SU-DHL-6 (cell line): ENCODE measurements around the gene RIMBP2.

ENCODE experiments used
- H2AFZ ChIP-seq: fragments of 200-600 bp; sonication (generic); 2 replicates; pipeline ENCODE4 v1.6.1; 2014; ENCODE audit warnings: low read depth, mild to moderate bottlenecking, moderate library complexity, mixed read lengths, antibody characterized with exemption, low read length; ENCODE audit not compliant: severe bottlenecking
- H3F3A ChIP-seq: fragments of 200-600 bp; shearing (Covaris generic); 2 replicates; pipeline ENCODE4 v1.6.0; 2016; ENCODE audit warnings: antibody characterized with exemption, mild to moderate bottlenecking; ENCODE audit not compliant: insufficient read depth
- H3K27ac ChIP-seq: fragments of 200-600 bp; sonication (generic); 2 replicates; pipeline ENCODE4 v1.5.1; 2016; ENCODE audit warnings: low read depth, mild to moderate bottlenecking, low read length, moderate library complexity, mixed read lengths
- H3K27me3 ChIP-seq: fragments of 200-600 bp; sonication (generic), shearing (Covaris generic); 2 replicates; pipeline ENCODE4 v1.6.0; 2014; ENCODE audit warnings: mild to moderate bottlenecking, low read length
- H3K36me3 ChIP-seq: fragments of 200-600 bp; sonication (generic); 2 replicates; pipeline ENCODE4 v1.6.1; 2014; ENCODE audit warnings: mild to moderate bottlenecking, low read length, mixed read lengths
- H3K4me2 ChIP-seq: fragments of 300-600, 200-600 bp; shearing (Covaris generic), sonication (generic); 2 replicates; pipeline ENCODE4 v1.6.0; 2014; ENCODE audit warnings: low read length, low read depth, mild to moderate bottlenecking; ENCODE audit not compliant: poor library complexity, severe bottlenecking
- H3K4me3 ChIP-seq: fragments of 200-600 bp; sonication (generic); 2 replicates; pipeline ENCODE4 v1.5.1; 2014; ENCODE audit warnings: antibody characterized with exemption, low read length, mild to moderate bottlenecking, mixed read lengths; ENCODE audit not compliant: insufficient read depth, poor library complexity, severe bottlenecking
- H3K79me2 ChIP-seq: fragments of 200-600 bp; sonication (generic); 2 replicates; pipeline ENCODE4 v1.6.1; 2014; ENCODE audit warnings: mild to moderate bottlenecking, low read length, moderate library complexity; ENCODE audit not compliant: insufficient read depth
- H3K9ac ChIP-seq: fragments of 200-600 bp; sonication (generic); 2 replicates; pipeline ENCODE4 v1.7.0; 2014; ENCODE audit warnings: mild to moderate bottlenecking, low read length
- H3K9me2 ChIP-seq: fragments of 200-600 bp; sonication (generic); replicated peaks from 2 replicates; pipeline ENCODE4 v1.6.1; 2014; ENCODE audit warnings: low read length; ENCODE audit not compliant: insufficient read depth
- H3K9me3 ChIP-seq: fragments of 200-600 bp; sonication (generic); 2 replicates; pipeline ENCODE4 v1.6.1; 2014; ENCODE audit warnings: low read length, mixed read lengths; ENCODE audit not compliant: insufficient read depth
- H4K20me1 ChIP-seq: fragments of 200-600 bp; sonication (generic); 2 replicates; pipeline ENCODE4 v1.6.1; 2014; ENCODE audit warnings: low read depth, mild to moderate bottlenecking, antibody characterized with exemption, low read length, moderate library complexity, mixed read lengths
- EZH2phosphoT487 ChIP-seq: fragments of 200-600 bp; sonication (generic), shearing (Covaris generic); conservative IDR thresholded peaks from 2 replicates; pipeline ENCODE4 v1.6.1; 2018; ENCODE audit warnings: mild to moderate bottlenecking, antibody characterized with exemption, low read length, moderate library complexity, mixed read lengths
- TF ChIP-seq, protein P1 (sequence below): fragments of 200-600 bp; sonication (generic); IDR thresholded peaks from one replicate; pipeline ENCODE4 v1.5.1; 2017; ENCODE audit warnings: antibody characterized with exemption, mild to moderate bottlenecking, low read length, moderate library complexity; ENCODE audit not compliant: insufficient read depth, poor library complexity, severe bottlenecking

RIMBP2 gene

DNA sequence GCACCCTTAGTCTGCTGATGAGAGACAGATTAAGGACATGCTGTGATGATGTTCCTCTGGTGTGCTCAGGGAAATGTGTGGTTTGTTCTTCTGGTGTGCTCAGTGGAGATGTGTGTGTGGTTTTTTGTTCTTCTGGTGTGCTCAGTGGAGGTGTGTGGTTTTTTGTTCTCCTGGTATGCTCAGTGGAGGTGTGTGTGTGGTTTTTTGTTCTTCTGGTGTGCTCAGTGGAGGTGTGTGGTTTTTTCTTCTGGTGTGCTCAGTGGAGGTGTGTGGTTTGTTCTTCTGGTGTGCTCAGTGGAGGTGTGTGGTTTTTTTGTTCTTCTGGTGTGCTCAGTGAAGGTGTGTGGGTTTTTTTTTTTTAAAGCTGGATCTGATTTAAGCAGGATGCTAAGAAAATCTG lies 363.0 kb downstream of the RIMBP2 start:
- no peak overlapping the region for H3K9ac ChIP-seq
- no peaks in the 10 kb centered on the region for H3K27me3 ChIP-seq
- H3K9me3 ChIP-seq: no peaks in the 10 kb centered on the region
- TF ChIP-seq, protein P1, sequence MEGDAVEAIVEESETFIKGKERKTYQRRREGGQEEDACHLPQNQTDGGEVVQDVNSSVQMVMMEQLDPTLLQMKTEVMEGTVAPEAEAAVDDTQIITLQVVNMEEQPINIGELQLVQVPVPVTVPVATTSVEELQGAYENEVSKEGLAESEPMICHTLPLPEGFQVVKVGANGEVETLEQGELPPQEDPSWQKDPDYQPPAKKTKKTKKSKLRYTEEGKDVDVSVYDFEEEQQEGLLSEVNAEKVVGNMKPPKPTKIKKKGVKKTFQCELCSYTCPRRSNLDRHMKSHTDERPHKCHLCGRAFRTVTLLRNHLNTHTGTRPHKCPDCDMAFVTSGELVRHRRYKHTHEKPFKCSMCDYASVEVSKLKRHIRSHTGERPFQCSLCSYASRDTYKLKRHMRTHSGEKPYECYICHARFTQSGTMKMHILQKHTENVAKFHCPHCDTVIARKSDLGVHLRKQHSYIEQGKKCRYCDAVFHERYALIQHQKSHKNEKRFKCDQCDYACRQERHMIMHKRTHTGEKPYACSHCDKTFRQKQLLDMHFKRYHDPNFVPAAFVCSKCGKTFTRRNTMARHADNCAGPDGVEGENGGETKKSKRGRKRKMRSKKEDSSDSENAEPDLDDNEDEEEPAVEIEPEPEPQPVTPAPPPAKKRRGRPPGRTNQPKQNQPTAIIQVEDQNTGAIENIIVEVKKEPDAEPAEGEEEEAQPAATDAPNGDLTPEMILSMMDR: no peak
- no peak for TF ChIP-seq EZH2phosphoT487
- no peaks in the 10 kb centered on the region for H3K9me2 ChIP-seq
- no peak overlapping the region for H3K4me2 ChIP-seq
- no peak overlapping the region for H2AFZ ChIP-seq
- H3K4me3 ChIP-seq: no peak overlapping the region
- no peaks in the 10 kb centered on the region for H3K79me2 ChIP-seq
- H3F3A ChIP-seq: no peaks in the 10 kb centered on the region
- no peaks in the 10 kb centered on the region for H4K20me1 ChIP-seq
- no peaks in the 10 kb centered on the region for H3K36me3 ChIP-seq
- H3K27ac ChIP-seq: no peak overlapping the region

DNA sequence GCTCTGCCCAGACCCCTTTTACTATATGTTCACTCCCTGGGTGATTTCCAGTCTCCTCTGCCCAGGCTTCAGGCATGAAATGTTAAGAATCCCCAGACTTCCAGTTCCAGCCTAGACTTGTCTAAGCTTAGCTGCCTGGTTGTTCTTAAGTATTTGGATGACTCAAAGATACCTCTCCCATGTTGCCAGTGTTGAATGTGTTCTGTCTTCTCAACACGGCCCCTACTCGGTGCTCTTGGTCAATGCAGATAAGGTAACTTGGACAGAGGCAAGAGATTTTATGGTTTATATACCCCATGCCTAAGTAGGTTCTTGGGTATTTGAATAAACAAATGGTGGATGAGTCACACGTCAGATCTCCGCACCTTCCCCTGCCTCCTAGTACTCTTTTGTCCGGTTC lies 364.8 kb downstream of the RIMBP2 start:
- Histone ChIP-seq H3K4me3 (no peak overlapping the region), H4K20me1 (no peaks in the 10 kb centered on the region), H3K27me3 (no peaks in the 10 kb centered on the region), H3K79me2 (no peaks in the 10 kb centered on the region), H3K27ac (no peak overlapping the region), H3K9me2 (no peaks in the 10 kb centered on the region), H3K9me3 (no peaks in the 10 kb centered on the region), H3K9ac (no peak overlapping the region), H2AFZ (no peak overlapping the region), H3K36me3 (no peaks in the 10 kb centered on the region), H3F3A (no peaks in the 10 kb centered on the region), H3K4me2 (no peak overlapping the region)
- TF ChIP-seq, protein P1: no peak
- no peak for TF ChIP-seq EZH2phosphoT487

DNA sequence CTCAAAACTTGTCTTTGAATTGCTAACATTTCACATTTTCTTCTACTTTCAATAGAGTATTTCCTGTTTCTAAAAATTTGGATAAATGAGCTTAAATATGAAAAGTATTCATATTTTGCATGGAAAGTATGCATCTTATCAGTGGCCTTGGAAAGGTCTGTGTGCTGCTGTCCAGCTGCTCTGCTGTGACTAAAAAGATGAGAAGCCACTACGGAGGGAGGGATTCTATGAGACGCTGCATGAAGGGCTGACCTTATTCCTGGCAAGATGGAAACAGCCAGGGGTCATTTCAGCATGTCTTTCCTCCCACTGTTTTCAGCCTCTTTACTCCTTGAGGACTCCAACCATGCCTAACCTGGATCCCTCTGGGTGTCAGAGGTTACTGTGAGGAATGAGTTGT lies 365.4 kb downstream of the RIMBP2 start:
- Histone ChIP-seq H3K27ac (no peak overlapping the region), H3F3A (no peaks in the 10 kb centered on the region), H3K79me2 (no peaks in the 10 kb centered on the region), H2AFZ (no peak overlapping the region), H3K27me3 (no peaks in the 10 kb centered on the region), H3K4me3 (no peak overlapping the region), H3K36me3 (no peaks in the 10 kb centered on the region), H3K9me2 (no peaks in the 10 kb centered on the region), H3K4me2 (no peak overlapping the region), H3K9ac (no peak overlapping the region), H4K20me1 (no peaks in the 10 kb centered on the region), H3K9me3 (no peaks in the 10 kb centered on the region)
- TF ChIP-seq EZH2phosphoT487: no peak
- TF ChIP-seq, protein P1: no peak
